Adrenal gland (tissue), 12 donors: ENCODE data around the gene GPATCH11. TPM values are rescaled to one million over a fixed set of nuclear protein-coding genes. Genes with fewer than 3 reads are reported as not detected.

ENCODE experiments used
- DNase-seq, 7 donors: peaks; one replicate each; pipeline ENCODE4 v3.0.0-alpha.2; 2019 to 2020
- H3K27ac ChIP-seq, 5 donors: fragments of 200-600 bp; sonication (generic) in 4 of 5; 1 replicate in 3 of 5; 2 replicates in 2 of 5; pipeline versions ENCODE4 v1.5.1 to v1.8.0; 2016 to 2020; ENCODE audit warnings: mild to moderate bottlenecking in 1 of 5
- H3K27me3 ChIP-seq: fragments of 200-600 bp; 2 replicates; pipeline ENCODE4 v1.8.0; 2021
- H3K36me3 ChIP-seq, 2 donors: fragments of 200-600 bp; replicated peaks in 1 of 2; 1 replicate in 1 of 2; 2 replicates in 1 of 2; pipeline versions ENCODE4 v1.5.1 to v1.8.0; 2018 to 2022
- H3K4me1 ChIP-seq, 2 donors: fragments of 200-600 bp; replicated peaks in 1 of 2; 1 replicate in 1 of 2; 2 replicates in 1 of 2; pipeline versions ENCODE4 v1.5.1 to v1.8.0; 2018 to 2021
- H3K4me3 ChIP-seq, 4 donors: fragments of 200-600 bp; sonication (generic) in 3 of 4; one replicate each; pipeline ENCODE4 v1.5.1; 2016 to 2018
- H3K9me3 ChIP-seq, 3 donors: fragments of 200-600 bp; sonication (generic) in 1 of 3; replicated peaks in 1 of 3; 1 replicate in 2 of 3; 2 replicates in 1 of 3; pipeline versions ENCODE4 v1.5.1 to v1.8.0; 2016 to 2021
- CTCF ChIP-seq, 6 experiments: fragments of 450-650 bp in 4 of 6; fragments of 200-600 bp in 2 of 6; sonication (generic) in 1 of 6; IDR thresholded peaks; 1 replicate in 5 of 6; 2 replicates in 1 of 6; pipeline versions ENCODE4 v1.5.1 to v1.8.0; 2016 to 2021; ENCODE audit warnings: antibody characterized with exemption in 6 of 6, mild to moderate bottlenecking in 2 of 6, moderate library complexity in 1 of 6
- POLR2A ChIP-seq, 2 donors: fragments of 450-650 bp; IDR thresholded peaks; one replicate each; pipeline ENCODE4 v1.6.1; 2017; ENCODE audit warnings: antibody characterized with exemption in 2 of 2, mild to moderate bottlenecking in 2 of 2, moderate library complexity in 1 of 2
- WGBS, 4 donors: extraction: QIAGEN DNeasy Blood & Tissue Kit in 2 of 4; methylation state at CpG; one replicate each; pipeline versions ENCODE4 v1.1.5 to v1.1.7; 2013 to 2017; 5-methylcytosine and 5-hydroxymethylcytosine counted together
- intact Hi-C, 2 donors: fragments of 100-400 bp; cut with DNase I; formaldehyde crosslinking; loops; one replicate each; pipeline versions ENCODE4 v1.14.1 to v1.15.0; 2022 to 2023
- polyA plus RNA-seq, 3 donors: library from polyadenylated mRNA; stranded (reverse); fragments of 200-250 nt in 2 of 3; fragments of 350-450 nt in 1 of 3; fragmentation: Illumina TruSeq in 1 of 3; extraction: RNeasy Lipid Tissue Mini Kit (QIAGEN cat#74804) in 1 of 3; gene quantifications; one replicate each; pipeline ENCODE4 v1.2.3, GENCODE V29; 2013 to 2014
- total RNA-seq, 9 donors: library from RNA; depleted of rRNA in 4 of 9; stranded (reverse); fragments of >200 nt in 4 of 9; fragments of 120-200 nt in 1 of 9; fragmentation: NEBNext Ultra II Directional in 1 of 9; extraction: Animal tissue kit (Norgen Biotek cat#: 25700) in 1 of 9; gene quantifications; one replicate each; pipeline versions ENCODE4 v1.1.0 to v1.2.4, GENCODE V29; 2013 to 2023
- donor health status: healthy with polysubstance abuse.
- donor health status: Bipolar disorder and iron deficiency.
- donor health status: DM: yes; HTN: yes; CAD: no.
- donor health status: DM: no; HTN: no; CAD: no.
- donor health status: DM: no; HTN: no; CAD: no.
- donor health status: DM: yes; HTN: yes; CAD: no.

GPATCH11 gene
- total and polyA plus RNA-seq, 12 donors, result 5.6 to 19.0 (median 9.4) TPM

- intact Hi-C loops, result no loop called here
- Histone ChIP-seq H3K9me3 (no peaks in the 10 kb centered on the region), H3K4me1 (peaks cover 0 to 7% of the 10 kb centered on the region in 2 donors), H3K36me3 (peaks cover 0 to 45% of the 10 kb centered on the region in 2 donors), H3K4me3 (no peak overlapping the region), H3K27me3 (no peaks in the 10 kb centered on the region), H3K27ac (peak overlapping the region in 2 of 5 donors; percentile 26 to 61)
- TF ChIP-seq POLR2A (IDR thresholded peaks at IDR 0.05) (no peak), CTCF (IDR thresholded peaks at IDR 0.05) (no peak)
- DNase-seq, result no peak
- WGBS, 4 donors, result 91 to 98% (median 96%) methylated on average over 2 of the region's 2 CpGs
Observed at GRCh38 chr2:37104178-37104577, 19.9 kb downstream of the GPATCH11 start.

- WGBS, 4 donors, result 84 to 88% (median 88%) methylated on average over 5 of the region's 5 CpGs
- H3K4me3 ChIP-seq, result no peak overlapping the region
- intact Hi-C loops, result no loop called here
- peaks cover 0 to 46% of the 10 kb centered on the region in 2 donors for H3K36me3 ChIP-seq
- peaks cover 0 to 7% of the 10 kb centered on the region in 2 donors for H3K4me1 ChIP-seq
- no peak for TF ChIP-seq CTCF (IDR thresholded peaks at IDR 0.05)
- no peak for TF ChIP-seq POLR2A (IDR thresholded peaks at IDR 0.05)
- H3K27ac ChIP-seq, result no peak overlapping the region
- DNase-seq, result no peak
- H3K27me3 ChIP-seq, result no peaks in the 10 kb centered on the region
- H3K9me3 ChIP-seq, result no peaks in the 10 kb centered on the region
Observed at GRCh38 chr2:37105150-37105549, 20.8 kb downstream of the GPATCH11 start.

GRCh38 chr2:37109523-37109922 is 25.2 kb downstream of the GPATCH11 start:
- WGBS, 4 donors, result 94 to 99% (median 96%) methylated on average over 4 of the region's 4 CpGs
- Histone ChIP-seq H3K4me3 (no peak overlapping the region), H3K4me1 (no peaks in the 10 kb centered on the region), H3K27me3 (no peaks in the 10 kb centered on the region), H3K27ac (no peak overlapping the region), H3K36me3 (peaks cover 0 to 48% of the 10 kb centered on the region in 2 donors), H3K9me3 (no peaks in the 10 kb centered on the region)
- TF ChIP-seq POLR2A (IDR thresholded peaks at IDR 0.05) (no peak), CTCF (IDR thresholded peaks at IDR 0.05) (no peak)
- intact Hi-C loops, result no loop called here
- no peak for DNase-seq

- Histone ChIP-seq H3K9me3 (no peaks in the 10 kb centered on the region), H3K36me3 (peaks cover 0 to 52% of the 10 kb centered on the region in 2 donors), H3K27ac (no peak overlapping the region), H3K4me1 (no peaks in the 10 kb centered on the region), H3K4me3 (no peak overlapping the region), H3K27me3 (no peaks in the 10 kb centered on the region)
- intact Hi-C loops, result no loop called here
- TF ChIP-seq POLR2A (IDR thresholded peaks at IDR 0.05) (no peak), CTCF (IDR thresholded peaks at IDR 0.05) (no peak)
- WGBS, 4 donors, result 95 to 98% (median 96%) methylated on average over 4 of the region's 4 CpGs
- no peak for DNase-seq
Observed at GRCh38 chr2:37110306-37111212, 26.2 kb downstream of the GPATCH11 start.
